CMK (cell line): ENCODE data around the gene CELA2A.
"Not testable (repeated sequence)": the region's sequence is repeated elsewhere in the genome, so short reads cannot be mapped to it uniquely, and the experiment has no call there.

Source experiments
- DNase-seq: peaks from one replicate; pipeline ENCODE4 v3.0.0-alpha.2; 2010; ENCODE audit warnings: low read depth

CELA2A gene

DNA sequence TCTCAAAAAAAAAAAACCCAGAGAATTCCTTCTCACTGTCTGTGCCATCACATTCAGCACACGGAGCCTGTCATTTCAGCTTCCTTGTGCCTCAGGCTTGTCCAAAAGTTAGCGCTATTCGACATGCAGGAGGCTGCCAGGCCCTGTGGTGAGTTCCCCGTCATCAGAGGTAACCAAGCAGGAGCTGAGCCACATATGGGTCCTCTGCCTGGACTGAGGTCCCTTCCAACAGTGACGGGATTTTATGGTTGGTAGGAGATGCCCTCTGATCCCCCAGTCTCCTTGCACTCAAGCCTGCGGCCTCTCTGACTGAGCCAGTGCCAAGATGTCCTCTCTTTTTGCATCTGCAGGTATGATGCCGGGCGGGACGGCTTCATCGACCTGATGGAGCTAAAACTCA is 31.0 kb upstream of the CELA2A start:
- no peak for DNase-seq

DNA sequence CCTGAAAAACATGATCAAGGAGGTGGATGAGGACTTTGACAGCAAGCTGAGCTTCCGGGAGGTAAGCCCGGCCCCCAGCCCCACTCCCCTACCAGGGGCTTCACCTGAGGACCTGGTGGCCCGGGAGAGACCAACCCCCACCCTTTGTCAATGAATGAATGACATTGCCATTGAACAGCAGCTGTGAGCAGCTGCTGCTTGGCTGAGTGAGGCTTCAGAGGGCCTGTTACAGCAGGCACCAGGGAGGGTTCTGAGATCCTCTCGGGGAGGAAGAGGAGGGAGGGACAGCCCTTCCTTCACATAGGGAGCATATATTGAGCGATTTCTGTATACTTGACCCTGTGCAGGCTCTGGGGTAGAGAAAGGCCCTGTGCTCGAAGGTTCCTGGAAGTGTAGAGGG is 30.6 kb upstream of the CELA2A start:
- no peak for DNase-seq

DNA sequence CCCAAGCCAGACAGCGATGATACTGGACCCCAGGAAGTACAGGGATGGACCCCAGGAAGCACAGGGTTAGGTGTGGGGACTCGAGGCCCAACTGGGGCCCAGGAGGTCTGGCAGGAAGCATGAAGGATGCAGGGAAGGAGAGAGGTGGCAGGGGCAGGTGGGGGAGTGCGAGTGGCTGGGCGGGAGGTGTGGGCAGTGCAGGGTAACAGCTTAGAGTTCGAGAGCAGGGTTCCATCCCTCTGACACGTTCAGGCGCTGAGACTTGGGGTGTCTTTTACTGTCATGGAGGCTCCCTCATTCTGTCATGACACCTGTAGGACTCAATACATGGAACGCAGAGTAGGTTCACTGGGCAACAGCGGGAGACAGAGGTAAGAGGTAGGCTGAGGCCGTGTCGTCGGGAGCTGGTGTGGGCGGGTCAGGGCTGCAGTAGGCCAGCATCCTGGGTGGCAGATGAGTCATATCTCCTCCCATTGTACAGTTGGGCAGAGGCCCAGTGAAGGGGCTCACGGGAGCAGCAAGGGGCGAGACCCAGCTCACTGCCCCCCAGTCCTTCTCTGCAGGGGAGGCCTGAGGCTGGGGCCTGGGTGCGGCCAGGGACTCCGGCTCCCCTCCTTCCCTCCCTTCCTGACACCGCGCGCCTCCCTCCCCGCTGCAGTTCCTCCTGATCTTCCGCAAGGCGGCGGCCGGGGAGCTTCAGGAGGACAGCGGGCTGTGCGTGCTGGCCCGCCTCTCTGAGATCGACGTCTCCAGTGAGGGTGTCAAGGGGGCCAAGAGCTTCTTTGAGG is 29.8 kb upstream of the CELA2A start:
- DNase-seq, result no peak

DNA sequence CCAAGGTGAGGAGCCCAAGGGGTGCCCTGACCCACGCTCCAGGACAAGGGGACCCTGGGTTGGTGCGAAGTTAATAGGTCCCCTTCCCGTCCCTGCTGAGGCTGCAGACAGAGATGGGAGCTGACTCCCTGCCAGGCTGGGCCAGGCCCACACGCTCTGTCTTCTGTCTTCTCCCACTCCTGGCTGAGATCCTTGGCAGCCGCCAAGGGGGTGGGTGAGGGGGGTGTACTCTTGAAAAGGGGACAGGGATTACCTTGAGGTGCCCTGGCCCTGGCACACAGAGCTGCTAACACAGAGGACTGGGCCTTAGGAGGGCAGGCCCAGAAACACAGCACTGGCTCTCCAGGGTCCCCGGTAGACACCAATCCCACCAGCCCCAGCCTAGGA is 29.3 kb upstream of the CELA2A start:
- DNase-seq, result no peak

DNA sequence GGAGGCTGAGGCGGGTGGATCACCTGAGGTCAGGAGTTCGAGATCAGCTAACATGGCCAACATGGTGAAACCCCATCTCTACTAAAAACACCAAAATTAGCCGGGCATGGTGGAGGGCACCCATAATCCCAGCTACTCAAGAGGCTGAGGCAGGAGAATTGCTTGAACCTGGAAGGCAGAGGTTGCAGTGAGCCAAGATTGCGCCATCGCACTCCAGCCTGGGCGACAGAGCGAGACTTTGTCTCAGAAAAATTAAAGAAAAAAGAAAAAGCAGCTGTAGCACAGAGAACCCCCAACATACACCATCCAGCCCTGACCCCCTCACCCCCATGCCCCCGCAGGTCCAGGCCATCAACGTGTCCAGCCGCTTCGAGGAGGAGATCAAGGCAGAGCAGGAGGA is 28.3 kb upstream of the CELA2A start:
- DNase-seq, result not testable (repeated sequence)

DNA sequence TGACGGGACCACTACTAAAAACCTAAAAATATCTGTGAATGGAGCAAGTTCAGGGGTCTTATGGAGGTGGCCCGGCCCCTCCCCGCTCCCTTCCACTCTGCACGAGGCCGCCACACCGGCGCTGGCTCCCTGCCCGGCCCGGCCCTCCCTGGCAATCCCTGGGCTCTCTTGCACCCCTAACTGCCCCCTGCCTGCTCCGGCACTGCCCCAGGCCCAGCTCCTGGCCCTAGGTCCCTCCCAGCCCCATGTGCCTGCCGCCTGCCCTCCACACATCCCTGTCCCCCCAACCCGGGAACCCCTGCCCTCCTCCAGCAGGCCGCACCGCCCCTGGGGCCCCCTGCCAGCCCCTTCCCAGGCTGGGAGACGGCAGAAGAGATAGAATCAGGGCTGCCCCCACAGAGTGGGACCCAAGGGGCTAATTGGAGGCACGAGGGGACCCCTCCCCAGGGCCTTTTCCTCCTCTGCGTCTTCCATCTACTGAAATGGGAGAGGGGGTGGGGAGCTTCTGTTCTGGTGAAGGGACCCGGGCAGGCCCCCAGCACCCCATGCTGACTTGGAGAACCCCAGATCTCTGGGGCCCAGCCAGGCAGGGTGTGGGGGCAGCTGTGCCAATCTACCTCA is 27.6 kb upstream of the CELA2A start:
- no peak for DNase-seq

DNA sequence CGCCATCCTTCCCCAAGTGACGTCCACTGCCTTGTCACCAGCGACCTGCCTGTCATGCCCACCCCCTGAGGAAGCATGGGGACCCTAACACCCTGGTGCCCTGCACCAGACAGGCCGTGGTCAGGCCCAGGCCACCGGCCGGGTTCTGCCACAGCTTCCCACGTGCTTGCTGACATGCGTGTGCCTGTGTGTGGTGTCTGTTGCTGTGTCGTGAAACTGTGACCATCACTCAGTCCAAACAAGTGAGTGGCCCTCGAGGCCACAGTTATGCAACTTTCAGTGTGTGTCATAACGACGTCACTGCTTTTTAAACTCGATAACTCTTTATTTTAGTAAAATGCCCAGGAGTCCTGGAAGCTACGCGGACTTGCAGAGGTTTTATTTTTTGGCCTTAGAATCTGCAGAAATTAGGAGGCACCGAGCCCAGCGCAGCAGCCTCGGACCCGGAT is 26.8 kb upstream of the CELA2A start:
- DNase-seq, result no peak

DNA sequence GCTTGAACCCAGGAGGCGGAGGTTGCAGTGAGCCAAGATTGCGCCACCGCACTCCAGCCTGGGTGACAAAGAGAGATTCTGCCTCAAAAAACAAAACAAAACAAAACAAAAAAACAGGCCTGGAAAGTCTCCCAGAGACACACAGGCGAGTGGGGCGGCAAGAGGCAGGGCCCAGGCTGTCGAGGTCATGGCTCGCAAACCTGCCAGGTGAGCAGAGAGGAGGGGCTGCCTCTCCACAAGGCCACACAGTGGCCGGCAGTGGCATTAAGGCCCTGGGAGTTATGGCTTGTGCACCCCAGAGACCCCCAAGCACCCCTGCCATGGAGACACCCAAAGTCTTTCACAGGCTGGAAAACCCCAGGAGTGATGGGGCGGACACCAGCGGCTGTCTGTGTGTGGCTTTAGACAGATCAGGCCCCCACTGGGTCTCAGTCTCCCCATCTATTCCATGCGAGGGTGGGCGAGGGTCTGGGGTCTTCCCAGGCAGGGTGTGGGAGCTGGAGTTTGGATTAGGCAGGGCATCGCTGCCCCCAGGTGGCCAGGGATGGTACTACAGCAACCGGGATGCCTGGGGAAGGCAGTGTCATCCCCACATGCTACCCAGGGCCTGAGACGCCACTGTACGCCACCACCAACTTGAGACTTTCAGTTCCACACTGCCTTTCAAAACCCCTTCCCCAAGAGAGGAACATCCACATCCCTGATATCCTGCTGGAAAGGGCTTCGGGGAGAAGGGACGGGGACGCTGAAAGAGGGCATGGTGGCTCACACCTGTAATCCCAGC is 25.6 kb upstream of the CELA2A start:
- no peak for DNase-seq

DNA sequence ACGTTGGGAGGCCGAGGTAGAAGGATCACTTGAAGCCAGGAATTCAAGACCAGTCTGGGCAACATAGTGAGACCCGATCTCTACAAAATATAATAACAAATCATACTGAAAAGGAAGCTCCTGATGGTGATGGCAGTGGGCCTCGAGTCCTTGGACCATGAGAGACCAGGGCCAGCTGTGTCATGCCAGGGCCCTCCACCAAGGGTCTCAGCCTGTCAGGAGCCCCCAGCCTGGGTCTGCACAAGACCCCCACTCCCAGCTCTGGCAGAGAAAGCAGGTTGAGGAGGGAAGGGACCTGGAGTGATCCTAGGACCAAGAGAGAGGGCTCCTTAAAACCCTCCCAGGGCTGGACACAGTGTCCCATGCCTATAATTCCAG is 25.0 kb upstream of the CELA2A start:
- no peak for DNase-seq

DNA sequence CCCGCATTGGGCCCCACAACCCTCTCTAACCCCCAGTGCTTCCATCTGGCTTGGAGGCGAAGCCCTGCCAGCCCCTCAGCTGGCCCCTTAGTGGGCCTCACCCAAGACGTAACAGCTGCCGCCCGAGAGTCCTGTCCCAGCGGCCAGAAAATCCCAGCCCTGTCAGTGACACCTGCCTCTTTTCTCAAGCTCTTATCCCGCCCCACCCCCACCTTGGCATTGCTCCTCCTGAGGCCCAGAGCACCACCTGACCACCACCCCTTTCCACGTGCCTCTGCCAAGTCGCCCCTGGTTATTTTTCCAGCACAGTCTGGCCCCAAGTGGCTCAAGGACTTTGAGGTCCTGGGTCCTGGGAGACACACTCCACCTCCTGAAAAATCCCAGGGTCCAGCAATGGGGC is 24.2 kb upstream of the CELA2A start:
- no peak for DNase-seq

DNA sequence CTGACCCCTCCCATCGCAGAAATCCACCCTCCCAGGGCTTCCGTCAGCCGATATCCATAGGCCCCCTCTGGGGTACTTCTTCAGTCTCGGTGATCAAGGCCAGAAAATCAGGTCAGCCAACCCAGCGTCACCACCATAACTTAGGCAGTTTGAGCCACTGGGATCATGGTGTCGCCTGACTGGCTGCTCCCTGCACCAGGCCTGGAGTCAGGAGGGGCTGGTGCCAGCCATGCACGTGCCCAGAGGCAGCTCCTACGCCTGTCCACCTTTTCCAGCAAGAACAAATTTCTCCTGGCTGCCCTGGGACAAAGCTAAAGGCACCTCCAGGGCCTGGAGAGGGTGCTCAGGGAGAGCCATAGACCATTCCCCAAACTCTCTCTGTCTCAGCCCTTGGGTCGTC is 23.1 kb upstream of the CELA2A start:
- no peak for DNase-seq

DNA sequence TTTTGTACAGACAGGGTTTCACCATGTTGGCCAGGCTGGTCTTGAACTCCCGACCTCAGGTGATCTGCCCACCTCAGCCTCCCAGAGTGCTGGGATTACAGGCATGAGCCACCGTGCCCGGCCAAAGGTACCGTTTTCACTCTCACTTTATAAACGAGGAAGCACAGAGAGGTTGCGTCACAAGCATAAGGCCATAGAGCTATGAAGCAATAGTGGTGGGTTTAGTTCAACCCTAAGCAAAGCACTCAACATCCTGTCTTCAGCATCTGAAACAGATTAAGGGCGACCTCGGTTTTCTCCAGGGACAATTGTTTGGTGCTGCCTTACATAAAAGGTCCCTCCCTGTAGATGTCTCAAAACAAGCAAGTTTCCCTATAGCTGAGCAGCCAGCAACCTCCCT is 21.8 kb upstream of the CELA2A start:
- not testable (repeated sequence) for DNase-seq

DNA sequence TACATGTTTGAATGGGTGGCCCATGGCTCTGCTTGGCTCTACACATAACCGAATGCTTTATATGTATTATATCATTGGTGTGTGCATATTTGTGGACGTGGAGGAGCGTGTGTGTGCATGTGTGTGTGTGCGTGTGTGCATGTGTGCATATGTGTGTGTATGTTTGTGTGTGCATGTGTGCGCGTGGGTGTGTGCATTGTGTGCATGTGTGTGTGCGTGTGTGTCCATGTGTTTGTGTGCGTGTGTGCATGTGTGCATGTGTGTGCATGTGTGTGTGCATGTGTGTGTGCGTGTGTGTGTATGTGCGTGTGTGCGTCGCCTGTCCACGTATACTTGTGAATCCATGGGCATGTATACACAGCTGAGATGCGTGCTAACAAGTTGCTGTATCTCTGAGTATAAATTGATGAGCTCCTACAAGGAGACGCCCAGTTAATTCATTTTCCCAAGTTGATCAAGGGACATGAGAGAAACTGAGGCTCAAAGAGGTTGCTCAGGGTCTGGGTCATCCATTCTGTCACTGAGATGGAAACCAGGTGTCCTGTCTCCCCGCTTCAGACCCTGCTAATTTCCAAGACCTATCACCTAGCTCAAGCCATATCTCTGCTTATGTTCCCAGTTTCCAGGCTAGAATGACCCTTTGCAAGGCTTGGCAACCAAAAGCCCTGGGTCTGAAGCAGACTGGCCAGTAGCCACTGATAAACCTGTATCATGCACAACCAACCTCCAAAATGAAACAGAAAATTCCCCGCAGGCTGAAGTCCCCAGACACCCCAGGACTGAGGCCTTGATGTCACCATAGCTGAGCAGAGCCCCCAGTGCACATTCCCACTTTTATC is 21.1 kb upstream of the CELA2A start:
- no peak for DNase-seq

DNA sequence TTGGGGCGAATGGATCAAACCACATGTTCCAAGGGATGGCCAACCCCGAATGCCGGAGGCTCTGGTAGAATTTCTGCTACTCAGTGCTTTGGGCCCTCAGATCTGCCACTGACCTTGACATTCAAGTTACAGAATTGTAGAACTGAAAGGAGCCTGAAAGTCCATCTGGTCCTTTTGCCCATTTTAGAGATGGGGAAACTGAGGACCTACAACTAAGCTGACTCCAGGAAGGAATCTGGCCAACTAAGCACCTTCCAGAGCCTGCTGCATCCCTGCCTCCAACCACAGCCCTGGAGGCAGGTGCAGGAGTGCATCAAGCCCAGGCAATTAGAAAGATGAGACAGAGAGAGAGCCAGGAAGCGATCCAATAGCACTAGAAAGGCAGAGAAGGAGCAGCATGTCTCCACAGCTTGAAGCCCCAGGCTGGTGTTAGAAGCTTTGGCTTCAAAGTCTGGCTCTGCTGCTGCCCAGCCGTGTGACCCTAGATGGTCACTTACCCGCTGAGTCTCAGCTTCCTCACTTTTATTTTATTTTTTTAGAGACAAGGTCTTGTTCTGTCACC is 19.6 kb upstream of the CELA2A start:
- no peak for DNase-seq

DNA sequence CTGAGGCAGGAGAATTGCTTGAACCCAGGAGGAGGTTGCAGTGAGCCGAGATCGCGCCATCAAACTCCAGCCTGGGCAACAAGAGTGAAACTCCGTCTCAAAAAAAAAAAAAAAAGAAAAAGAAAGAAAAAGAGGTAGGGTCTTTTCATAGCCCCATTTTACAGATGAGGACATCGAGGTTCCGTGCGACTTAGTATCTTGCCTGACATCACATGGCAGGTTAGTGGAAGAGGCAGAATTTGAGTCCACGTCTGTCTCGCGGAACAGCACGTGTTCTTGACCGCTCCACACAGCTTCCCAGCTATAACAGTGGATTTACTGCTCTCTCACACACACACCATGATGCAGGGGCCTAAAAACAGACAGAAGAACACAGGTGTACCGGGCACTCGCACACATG is 17.2 kb upstream of the CELA2A start:
- no peak for DNase-seq

DNA sequence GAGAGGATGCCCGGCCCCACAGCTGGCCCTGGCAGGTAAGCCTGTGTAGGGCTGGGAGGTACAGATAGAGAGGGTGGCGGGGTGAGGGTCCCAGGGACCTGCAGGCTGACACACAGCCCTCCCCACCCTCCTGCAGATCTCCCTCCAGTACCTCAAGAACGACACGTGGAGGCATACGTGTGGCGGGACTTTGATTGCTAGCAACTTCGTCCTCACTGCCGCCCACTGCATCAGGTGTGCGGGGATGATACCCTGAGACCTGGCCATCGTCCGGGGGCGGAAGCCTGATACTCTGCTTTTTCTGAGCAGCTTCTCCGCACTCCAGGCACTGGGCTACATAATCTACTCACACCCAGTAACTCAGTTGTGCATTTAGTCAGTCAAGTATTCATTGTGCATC is 16.2 kb upstream of the CELA2A start:
- no peak for DNase-seq

DNA sequence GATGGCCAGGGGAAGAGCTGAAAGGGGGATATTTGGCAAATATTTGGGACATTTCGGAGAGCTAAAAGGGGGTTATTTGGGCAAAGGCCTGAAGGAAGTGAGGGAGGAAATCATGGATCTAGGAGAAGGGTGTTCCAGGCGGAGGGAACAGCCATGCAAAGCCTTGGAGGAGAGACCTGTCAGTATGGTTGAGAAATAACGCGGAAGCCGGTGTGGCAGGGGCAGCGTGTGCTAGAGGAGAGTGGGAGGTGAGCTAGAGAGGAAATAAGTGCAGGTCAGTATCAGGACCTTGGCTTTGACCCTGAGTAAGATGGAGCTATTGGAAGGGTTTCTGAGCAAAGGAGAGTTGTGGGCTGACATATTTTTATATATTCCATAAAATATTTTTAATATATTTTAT is 15.3 kb upstream of the CELA2A start:
- no peak for DNase-seq

DNA sequence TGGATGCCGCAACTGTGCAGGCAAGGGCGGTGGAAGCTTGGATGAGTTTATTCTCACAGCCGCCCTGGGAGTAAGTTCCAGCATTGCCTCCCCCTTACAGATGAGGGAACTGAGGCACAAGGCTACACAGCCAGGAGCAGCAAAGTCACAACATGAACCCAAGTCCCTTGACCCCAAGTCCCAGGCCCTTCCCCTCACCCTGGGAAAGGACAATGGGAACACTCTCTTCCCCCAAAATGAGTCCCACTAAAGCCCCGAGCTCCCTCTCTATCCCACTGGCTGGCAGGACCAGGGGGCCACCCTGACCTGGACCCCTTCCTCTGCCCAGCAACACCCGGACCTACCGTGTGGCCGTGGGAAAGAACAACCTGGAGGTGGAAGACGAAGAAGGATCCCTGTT is 14.4 kb upstream of the CELA2A start:
- DNase-seq, result no peak

DNA sequence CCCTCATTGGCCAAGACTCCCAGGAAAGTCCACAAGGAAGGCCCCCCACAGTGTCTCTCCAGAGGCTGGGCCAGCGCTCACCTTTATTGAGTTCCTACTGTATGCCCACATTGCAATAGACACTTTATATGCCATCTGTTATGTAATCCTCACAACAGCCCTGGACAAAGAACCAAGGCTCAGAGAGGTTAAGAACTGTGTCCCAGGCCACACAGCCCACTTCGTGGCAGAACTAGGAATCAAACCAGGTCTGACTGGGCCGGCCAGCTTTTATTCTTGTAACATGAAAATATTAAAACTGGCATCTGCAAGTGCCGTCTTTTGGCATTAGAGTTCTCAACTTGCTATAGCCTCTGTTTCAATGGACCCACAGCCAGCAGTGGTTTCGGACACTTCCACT is 13.8 kb upstream of the CELA2A start:
- DNase-seq, result no peak

DNA sequence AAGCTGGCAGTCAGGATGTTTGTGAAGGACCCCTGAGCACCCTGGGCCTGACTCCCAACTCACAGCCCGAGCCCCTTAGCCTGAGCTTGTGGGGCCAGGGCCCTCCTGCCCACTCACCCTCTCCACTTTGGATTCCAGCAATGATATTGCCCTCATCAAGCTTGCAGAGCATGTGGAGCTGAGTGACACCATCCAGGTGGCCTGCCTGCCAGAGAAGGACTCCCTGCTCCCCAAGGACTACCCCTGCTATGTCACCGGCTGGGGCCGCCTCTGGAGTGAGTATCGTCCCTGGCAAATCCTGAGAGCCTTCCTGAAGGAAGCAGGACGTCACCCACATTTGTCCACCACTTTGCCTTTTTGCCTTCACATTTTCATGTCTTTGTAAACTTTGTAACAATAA is 13.3 kb upstream of the CELA2A start:
- DNase-seq, result no peak

DNA sequence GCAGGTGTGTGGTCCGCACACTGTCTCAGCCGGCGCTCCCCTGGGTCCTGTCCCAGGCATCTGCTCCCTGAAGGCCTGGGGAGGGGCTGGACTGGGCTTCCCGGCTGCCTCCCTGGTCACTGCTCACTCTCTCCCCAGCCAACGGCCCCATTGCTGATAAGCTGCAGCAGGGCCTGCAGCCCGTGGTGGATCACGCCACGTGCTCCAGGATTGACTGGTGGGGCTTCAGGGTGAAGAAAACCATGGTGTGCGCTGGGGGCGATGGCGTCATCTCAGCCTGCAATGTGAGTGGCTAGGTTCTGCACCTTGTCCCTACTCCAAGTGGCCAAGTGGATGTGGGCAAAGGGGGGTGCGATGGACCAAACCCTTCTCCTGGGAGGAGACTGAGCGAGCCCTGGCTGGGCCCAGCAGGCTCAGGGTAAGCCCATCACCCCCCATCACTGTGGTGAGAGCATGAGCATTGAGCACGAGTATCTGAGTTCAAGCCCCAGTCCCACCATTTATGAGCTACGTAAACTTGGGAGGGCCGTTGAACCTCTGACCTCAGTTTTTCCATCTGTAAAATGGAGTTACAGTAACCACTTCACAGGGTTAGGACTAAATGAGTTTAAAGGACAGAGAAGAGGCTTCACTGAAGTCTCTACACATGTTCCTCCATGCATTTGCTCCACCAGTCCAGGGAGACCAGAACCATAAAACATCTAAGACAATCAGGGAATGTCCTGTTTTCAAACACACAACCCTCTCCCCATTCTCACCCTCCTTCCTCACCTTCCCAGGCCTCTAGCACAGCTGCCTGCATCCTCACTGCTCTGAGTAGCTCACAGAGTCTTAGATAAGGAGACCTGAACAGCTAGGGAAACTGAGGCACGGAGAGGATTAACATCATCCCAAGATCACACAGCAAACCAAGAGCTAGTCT is 11.8 kb upstream of the CELA2A start:
- no peak for DNase-seq
